AG04449 (cell line): ENCODE data around the gene SLC20A1.
"Not testable (repeated sequence)": the region's sequence is repeated elsewhere in the genome, so short reads cannot be mapped to it uniquely, and the experiment has no call there.

Experiments used
- CTCF ChIA-PET: fragments of 350-600 bp; formaldehyde crosslinking; extraction: SDS; loops from one replicate; lab custom pipeline; 2021; ENCODE audit warnings: antibody characterized with exemption; lab: Yijun Ruan, JAX
- POLR2A ChIA-PET: fragments of 400-600, 350-600 bp; formaldehyde crosslinking; extraction: SDS; loops from one replicate; lab custom pipeline; 2020; ENCODE audit warnings: antibody characterized with exemption, inconsistent platforms; lab: Yijun Ruan, JAX
- DNase-seq: peaks from one replicate; pipeline ENCODE4 v3.0.0-alpha.2; 2010; ENCODE audit warnings: low read depth, low spot score
- H3K4me3 ChIP-seq: 2 replicates; pipeline ENCODE4 v1.5.1; 2011; ENCODE audit warnings: low read depth, mild to moderate bottlenecking, control low read depth, low read length
- TF ChIP-seq, protein P1 (sequence below): IDR thresholded peaks from one replicate; pipeline ENCODE4 v1.5.1; 2011; ENCODE audit warnings: mild to moderate bottlenecking, moderate library complexity, low read length, control low read depth, inconsistent platforms; ENCODE audit not compliant: insufficient read depth; ENCODE audit errors: missing control alignments

The SLC20A1 gene

DNA sequence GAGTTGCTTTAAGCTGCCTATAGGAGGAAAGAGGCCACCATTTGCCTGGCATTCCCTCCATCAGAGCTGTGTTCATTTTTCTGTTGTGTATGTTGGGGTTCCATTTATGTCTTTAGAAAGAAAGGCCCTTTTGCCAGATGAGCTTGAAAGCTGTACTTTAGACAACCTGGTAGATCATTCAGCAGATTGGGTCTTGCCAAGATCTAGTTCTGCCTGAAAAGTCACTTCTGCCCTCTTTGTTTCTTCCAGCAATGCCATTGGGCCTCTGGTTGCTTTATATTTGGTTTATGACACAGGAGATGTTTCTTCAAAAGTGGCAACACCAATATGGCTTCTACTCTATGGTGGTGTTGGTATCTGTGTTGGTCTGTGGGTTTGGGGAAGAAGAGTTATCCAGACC lies 14.4 kb downstream of the SLC20A1 start:
- H3K4me3 ChIP-seq: no peak overlapping the region
- POLR2A ChIA-PET: interaction anchor here (1.5 kb wide), 1 partner anchor 15 kb away, joined by 5 read pairs; the partner anchor contains the start of gene SLC20A1
- TF ChIP-seq, protein P1, sequence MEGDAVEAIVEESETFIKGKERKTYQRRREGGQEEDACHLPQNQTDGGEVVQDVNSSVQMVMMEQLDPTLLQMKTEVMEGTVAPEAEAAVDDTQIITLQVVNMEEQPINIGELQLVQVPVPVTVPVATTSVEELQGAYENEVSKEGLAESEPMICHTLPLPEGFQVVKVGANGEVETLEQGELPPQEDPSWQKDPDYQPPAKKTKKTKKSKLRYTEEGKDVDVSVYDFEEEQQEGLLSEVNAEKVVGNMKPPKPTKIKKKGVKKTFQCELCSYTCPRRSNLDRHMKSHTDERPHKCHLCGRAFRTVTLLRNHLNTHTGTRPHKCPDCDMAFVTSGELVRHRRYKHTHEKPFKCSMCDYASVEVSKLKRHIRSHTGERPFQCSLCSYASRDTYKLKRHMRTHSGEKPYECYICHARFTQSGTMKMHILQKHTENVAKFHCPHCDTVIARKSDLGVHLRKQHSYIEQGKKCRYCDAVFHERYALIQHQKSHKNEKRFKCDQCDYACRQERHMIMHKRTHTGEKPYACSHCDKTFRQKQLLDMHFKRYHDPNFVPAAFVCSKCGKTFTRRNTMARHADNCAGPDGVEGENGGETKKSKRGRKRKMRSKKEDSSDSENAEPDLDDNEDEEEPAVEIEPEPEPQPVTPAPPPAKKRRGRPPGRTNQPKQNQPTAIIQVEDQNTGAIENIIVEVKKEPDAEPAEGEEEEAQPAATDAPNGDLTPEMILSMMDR: no peak
- DNase-seq: no peak
- CTCF ChIA-PET: interaction anchor here (0.8 to 4.6 kb wide), 7 partner anchors 12 to 280 kb away, joined by 3 to 18 read pairs (median 3); partner anchors contain the start of gene SLC20A1

DNA sequence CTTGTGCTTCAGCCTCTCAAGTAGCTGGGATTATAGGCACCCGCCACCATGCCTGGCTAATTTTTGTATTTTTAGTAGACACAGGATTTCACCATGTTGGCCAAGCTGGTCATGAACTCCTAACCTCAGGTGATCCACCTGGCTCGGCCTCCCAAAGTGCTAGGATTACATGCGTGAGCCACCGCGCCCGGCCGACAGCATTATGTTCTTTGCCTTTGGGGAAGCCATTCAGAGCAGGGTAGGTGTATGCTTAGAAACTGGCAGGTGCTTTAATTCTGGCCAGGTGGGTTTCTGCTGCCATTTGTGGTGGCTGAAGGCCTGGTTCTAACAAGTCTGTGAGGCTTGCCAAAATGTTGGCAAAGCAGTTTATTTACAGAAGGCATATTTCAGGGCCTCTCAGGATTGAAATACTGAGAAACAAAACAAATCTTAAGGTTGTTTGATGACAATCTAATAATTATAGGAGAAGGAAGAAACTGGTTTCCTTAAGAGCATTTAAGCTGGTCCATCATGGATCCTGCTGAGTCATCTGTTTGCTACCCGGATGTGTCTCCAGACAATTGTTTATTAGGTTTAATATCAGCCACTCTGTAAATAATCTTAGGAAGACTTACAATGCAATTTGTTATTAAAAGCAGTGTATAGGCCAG lies 16.0 kb downstream of the SLC20A1 start:
- ChIA-PET POLR2A (interaction anchor here (1.0 to 1.5 kb wide), 2 partner anchors 16 to 17 kb away, joined by 4 to 5 read pairs; partner anchors contain the start of gene SLC20A1), CTCF (interaction anchor here (1.3 to 4.4 kb wide), 3 partner anchors 23 to 35 kb away, joined by 4 to 17 read pairs (median 6); no protein-coding TSS in a partner anchor)
- no peak for DNase-seq
- TF ChIP-seq, protein P1: no peak
- no peak overlapping the region for H3K4me3 ChIP-seq

DNA sequence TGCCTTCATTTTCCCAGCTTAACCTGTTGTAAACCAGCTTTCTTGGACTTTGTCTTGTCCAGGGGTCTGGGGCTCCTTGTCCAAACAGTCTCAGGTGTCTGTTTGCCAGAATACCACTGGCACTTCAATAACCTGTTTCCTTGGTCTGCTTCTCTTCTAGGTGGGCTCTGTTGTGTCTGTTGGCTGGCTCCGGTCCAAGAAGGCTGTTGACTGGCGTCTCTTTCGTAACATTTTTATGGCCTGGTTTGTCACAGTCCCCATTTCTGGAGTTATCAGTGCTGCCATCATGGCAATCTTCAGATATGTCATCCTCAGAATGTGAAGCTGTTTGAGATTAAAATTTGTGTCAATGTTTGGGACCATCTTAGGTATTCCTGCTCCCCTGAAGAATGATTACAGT lies 17.0 kb downstream of the SLC20A1 start:
- CTCF ChIA-PET: interaction anchor here (1.5 to 4.4 kb wide), 2 partner anchors 28 to 35 kb away, joined by 6 to 17 read pairs; no protein-coding TSS in a partner anchor
- no peak for DNase-seq
- no peak overlapping the region for H3K4me3 ChIP-seq
- TF ChIP-seq, protein P1: no peak
- POLR2A ChIA-PET: interaction anchor here (1.0 kb wide), 1 partner anchor 17 kb away, joined by 4 read pairs; the partner anchor contains the start of gene SLC20A1

DNA sequence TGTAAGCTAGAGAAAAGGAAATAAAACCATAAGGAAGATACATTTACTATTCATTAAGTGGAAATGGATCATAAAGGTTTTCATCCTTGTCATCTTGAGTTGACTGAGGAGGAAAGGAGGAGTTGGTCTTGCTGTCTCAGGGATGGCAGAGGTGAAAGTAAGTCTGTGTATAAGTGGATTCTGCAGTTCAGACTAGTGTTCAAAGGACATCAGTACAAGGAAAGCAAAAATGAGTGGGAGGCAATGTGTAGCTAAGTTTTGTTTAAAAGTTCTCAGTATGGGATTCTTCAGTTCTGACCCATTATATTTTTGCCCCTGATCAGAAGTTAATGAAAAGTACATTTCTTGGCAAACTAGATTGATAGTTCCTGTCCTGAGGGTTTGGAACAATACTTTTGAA lies 18.9 kb downstream of the SLC20A1 start:
- H3K4me3 ChIP-seq: no peak overlapping the region
- POLR2A ChIA-PET: no interaction called here
- TF ChIP-seq, protein P1: no peak
- no peak for DNase-seq
- CTCF ChIA-PET: interaction anchor here (0.8 to 4.4 kb wide), 4 partner anchors 37 to 66 kb away, joined by 3 to 17 read pairs (median 4); no protein-coding TSS in a partner anchor

DNA sequence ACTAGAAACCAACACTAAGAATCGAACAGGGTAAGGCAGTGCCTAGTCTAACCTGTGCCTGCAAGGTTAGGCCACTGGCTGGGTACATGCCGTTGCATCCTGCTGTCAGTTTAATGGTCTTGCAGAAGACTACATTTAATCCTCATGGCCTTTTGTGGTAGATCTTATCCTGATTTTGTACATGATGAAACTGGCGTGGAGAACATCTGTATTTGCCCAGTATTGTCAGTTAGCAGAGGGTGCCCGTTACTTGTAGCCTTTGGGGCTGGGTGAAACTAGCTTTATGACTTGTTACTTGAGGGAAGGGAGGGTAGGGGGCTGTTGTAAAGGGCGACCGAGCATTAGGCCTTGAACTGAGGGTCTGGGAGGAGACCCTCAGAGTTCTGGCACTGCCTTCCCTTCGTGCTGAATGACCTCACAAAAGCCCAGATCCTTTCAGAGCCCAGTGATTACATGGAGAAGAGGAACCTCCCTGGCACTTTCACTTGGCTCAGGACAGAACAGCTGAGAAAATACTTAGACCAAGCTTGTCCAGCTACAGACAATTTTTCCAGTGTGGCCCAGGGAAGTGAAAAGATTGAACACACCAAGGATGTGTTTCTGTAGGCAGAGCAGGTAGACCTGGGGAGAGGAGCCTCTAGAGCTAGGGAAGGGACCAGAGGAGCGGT lies 19.5 kb downstream of the SLC20A1 start:
- no peak for DNase-seq
- ChIA-PET POLR2A (no interaction called here), CTCF (interaction anchor here (0.8 to 4.4 kb wide), 5 partner anchors 8 to 67 kb away, joined by 3 to 17 read pairs (median 4); no protein-coding TSS in a partner anchor)
- no peak overlapping the region for H3K4me3 ChIP-seq
- TF ChIP-seq, protein P1: no peak

DNA sequence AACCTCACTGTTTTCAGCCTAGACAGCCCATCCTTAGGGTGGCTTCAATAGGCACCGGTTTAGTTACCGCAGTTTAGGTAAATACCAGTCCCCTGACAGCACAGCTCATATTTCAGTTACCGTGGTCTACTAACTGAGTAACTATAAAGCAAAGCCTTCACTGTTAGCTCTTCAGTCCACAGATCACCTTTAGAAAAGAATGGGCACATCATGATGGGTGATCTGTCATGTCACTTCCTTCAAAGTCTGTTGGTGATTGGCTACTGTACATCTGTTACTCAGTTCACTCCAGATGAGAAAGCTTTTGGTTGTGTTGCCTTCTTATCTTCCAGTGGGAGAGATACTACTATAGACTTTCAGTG lies 21.0 kb downstream of the SLC20A1 start:
- CTCF ChIA-PET: interaction anchor here (1.8 to 2.2 kb wide), 3 partner anchors 18 to 66 kb away, joined by 5 to 8 read pairs (median 7); no protein-coding TSS in a partner anchor
- TF ChIP-seq, protein P1: no peak
- DNase-seq: no peak
- no peak overlapping the region for H3K4me3 ChIP-seq
- POLR2A ChIA-PET: interaction anchor here (1.2 to 1.5 kb wide), 2 partner anchors 8 to 11 kb away, joined by 5 to 6 read pairs; no protein-coding TSS in a partner anchor

DNA sequence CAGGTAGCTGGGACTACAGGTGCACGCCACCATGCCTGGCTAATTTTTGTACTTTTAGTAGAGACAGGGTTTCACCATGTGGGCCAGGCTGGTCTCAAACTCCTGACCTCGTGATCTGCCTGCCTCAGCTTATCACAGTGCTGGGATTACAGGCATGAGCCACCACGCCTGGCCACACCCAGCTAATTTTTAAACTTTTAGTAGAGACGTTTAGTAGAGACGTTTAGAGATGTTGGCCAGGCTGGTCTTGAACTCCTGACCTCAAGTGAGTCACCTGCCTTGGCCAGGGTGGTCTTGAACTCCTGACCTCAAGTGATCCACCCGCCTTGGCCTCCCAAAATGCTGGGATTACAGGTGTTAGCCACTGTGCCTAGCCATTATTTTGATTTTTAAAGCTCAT lies 21.8 kb downstream of the SLC20A1 start:
- DNase-seq, H3K4me3 ChIP-seq: not testable (repeated sequence)
- ChIA-PET POLR2A (interaction anchor here (1.2 to 1.5 kb wide), 2 partner anchors 9 to 12 kb away, joined by 5 to 6 read pairs; no protein-coding TSS in a partner anchor), CTCF (interaction anchor here (1.8 to 2.2 kb wide), 3 partner anchors 18 to 67 kb away, joined by 5 to 8 read pairs (median 7); no protein-coding TSS in a partner anchor)
